Jurkat, Clone E6-1 (cell line): Measurements from ENCODE around the gene MREG.
"Not testable (repeated sequence)": the region's sequence is repeated elsewhere in the genome, so short reads cannot be mapped to it uniquely, and the experiment has no call there.

Experiments
- DNase-seq: peaks from one replicate; pipeline ENCODE4 v3.0.0-alpha.2; 2011; ENCODE audit warnings: low read depth, low spot score
- H3K4me3 ChIP-seq: 2 replicates; pipeline ENCODE4 v1.5.1; 2011; ENCODE audit warnings: mild to moderate bottlenecking, low read length, control low read depth, moderate library complexity

Gene MREG

DNA sequence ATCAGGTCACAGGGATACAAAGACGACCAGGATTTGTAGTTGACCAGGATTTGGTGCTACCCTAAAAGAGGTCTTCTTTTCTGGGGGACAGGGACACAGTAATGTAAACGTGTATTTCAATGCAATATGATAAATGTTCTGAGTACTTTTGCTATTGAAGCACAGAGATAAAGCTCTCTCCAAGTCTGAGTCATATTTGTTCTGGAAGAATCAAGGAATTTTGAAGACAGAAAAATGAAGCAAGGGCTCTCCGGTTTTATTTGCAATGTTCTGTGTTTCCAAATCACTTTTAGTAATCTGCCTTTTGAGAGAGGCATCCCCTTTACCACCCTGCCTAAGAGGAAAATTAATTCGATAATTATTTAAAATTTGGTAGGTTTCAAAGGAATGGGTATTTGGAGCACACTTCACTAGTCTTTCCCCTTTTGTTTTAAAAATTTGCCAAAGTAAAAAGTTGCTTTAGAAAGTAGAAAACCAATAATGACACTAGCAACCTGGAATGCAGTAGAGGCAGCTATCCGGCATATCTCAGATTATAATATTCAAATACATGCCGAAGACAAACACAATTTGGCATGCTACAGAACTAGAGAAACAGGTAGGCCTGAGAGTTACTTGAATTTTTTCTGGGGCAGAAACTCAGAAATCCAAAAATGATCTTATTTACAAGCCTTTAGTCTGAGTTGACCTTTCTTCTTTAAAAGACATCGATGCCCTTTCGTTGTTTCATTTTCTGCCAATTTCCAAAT is 82.7 kb downstream of the MREG start:
- H3K4me3 ChIP-seq, result no peak overlapping the region
- no peak for DNase-seq

DNA sequence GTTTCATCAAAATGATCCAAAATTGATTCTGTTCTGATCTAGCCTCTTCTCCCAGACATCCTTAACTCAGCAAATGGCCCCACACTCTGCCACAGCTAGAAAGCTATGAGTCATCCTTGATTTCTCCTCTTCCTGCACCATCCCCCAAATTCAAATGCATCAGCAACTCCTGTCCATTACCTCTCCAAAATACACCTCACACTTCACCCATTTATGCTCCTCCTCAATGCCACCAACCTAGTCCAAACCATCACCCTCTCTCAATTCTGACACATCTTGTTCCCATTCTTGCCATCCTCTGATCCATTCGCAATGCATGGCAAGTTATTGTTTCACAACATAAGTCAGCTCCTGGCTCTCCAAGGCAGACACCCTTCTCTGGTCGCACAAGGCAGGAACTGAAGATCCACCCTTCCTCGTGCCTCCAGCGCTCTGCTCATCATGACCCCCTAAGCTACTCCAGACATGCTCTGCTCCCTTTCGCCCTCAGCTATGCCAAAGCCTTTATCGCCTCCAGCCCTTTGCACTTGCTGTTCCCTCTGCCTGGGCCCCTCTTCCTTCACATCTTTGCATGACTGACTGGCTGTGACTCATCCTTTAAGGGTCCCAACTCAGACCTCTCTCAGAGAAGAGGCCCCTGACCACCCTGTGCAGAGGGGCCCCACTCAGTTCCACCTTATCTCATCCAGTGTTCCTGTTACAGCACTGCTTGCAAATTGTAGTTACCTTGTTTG is 83.6 kb downstream of the MREG start:
- no peak overlapping the region for H3K4me3 ChIP-seq
- no peak for DNase-seq

DNA sequence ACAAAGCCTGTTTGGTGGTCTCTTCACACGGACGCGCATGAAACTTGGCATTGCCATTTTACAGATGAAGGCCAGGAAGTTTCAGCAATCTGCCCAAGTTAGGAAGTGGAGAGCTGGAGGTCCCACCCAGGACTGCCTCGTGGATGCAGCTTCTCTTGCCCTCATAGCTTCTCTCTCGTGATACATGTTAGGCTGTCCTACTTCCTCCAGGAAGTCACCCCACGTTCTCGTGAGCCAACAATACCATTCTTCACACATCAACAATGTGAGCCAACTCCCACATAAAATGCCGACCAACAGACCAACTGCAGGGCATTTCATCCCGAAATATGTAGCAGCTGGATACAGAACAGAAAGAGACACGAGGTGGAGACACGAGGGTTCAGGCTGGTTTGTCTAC is 85.3 kb downstream of the MREG start:
- no peak overlapping the region for H3K4me3 ChIP-seq
- DNase-seq, result no peak

DNA sequence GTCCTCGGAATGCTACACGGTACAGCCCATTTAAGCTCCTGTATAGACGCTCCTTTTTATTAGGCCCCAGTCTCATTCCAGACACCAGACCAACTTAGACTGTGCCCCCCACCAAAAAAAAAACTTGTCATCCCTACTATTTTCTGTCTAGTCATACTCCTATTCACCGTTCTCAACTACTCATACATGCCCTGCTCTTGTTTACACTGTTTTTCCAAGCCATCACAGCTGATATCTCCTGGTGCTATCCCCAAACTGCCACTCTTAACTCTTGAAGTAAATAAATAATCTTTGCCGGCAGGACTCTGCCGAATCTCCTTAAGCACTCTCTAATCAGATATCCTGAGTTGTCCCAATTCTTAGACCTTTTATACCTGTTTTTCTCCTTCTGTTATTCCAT is 86.4 kb downstream of the MREG start:
- not testable (repeated sequence) for DNase-seq, H3K4me3 ChIP-seq

DNA sequence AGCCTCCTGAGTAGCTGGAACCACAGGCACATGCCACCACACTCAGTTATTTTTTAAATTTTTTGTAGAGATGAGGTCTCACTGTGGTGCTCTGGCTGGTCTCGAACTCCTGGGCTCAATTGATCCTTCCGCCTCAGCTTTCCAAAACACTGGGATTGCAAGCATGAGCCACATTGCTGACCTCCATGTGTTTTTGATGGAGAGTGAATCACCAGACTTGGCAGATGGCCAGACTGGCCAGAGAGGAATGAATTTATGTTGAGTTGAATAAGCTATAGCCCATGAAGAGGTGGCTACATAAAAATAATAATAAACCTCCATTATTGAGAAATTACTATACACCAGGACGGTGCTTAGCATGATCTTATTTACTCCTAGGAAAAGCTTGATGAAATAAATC is 91.5 kb downstream of the MREG start:
- no peak overlapping the region for H3K4me3 ChIP-seq
- DNase-seq, result no peak

DNA sequence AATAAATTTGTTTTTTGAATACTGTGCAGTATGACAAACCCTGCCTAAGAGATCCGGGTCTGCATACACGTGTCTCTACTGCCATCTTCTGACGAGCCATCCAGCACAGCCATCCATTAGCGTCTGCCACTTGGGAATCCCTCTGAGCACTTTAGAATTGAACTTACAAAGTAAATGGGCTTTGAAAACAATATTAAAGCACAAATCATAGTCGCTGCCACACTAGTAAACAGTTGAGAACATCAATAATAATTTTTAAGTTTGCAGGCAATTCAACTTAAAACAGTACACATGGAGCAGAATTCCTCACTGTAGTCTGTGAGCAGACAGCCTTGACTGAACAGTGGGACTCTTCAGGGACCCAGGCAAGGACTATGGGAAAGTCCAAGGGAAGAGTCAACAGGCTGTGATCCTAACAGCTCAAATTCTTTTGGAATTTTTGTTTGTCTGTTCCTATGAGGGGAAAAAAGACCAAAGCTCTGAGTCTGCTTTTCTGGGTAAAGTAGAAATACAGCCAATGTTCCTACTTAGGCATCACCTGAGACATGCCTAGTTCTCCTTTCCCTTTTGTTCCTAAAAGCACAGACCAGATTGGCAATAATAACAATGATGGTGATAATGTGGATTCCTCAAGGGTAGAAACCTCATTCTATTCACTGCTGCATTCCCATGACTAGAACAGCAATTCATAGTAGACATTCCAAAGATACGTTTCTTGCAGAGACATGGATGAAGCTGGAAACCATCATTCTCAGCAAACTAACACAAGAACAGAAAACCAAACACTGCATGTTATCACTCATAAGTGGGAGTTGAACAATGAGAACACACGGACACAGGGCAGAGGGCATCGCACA is 92.9 kb downstream of the MREG start:
- peak; percentile 49 for DNase-seq
- no peak overlapping the region for H3K4me3 ChIP-seq

DNA sequence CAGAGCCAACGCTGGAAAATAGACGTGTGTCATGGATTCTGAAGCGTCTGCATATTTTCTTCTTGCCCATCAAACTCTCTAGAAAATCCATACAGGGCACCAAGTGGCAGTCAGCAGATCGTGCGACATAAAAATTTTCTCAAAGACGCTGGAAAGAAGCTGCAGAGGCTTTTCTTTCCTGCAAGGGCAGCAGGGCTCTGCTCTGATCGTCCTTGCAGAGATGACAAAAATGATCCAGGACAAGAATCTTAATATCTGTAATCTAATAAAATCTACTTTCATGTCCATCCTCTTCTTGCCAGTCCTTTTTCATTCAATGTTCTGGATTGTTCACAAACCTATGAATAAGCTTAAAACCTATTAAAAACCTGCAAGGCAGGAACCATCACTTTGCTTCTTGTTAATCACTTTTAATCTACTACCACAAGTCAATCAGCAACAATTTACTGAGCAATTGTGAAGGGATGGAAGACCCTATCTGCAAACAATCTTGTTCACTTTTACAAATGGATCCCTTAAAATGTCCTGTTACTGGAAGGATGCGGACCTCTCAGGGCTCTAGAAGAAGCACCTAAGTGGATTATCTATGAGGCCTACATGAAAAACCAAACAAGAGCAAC is 93.6 kb downstream of the MREG start:
- H3K4me3 ChIP-seq, result no peak overlapping the region
- no peak for DNase-seq

DNA sequence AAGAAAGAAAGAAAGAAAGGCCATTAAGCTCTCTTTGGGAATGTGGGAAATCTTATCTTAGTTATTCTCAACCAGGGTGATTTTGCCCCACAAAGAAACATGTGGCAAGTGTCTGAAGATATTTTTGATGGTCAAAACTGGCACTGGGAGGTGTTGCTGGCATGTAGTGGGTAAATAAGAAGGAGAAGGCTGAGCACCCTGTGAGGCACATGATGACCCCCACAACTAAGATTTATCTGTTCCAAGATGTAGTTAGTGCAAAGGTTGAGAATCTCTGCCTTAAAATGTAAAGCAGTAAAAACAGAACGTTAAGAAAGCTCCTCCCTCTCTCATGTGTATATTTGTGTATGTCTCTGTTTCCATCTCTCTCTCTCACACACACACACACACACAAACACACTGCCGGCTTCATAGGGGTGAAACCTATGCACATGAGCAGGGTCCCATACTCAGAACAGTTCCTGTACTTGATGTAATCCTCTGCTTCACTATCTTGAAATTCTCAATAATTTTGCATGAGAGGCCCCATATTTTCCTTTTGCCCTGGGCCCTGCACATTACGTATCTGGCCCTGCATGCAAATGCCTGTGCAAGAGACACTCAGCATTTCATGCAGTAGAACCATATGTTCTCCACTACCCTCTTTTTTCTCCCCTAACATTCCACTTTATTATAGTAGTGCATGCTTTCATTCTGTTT is 94.3 kb downstream of the MREG start:
- DNase-seq, result no peak

DNA sequence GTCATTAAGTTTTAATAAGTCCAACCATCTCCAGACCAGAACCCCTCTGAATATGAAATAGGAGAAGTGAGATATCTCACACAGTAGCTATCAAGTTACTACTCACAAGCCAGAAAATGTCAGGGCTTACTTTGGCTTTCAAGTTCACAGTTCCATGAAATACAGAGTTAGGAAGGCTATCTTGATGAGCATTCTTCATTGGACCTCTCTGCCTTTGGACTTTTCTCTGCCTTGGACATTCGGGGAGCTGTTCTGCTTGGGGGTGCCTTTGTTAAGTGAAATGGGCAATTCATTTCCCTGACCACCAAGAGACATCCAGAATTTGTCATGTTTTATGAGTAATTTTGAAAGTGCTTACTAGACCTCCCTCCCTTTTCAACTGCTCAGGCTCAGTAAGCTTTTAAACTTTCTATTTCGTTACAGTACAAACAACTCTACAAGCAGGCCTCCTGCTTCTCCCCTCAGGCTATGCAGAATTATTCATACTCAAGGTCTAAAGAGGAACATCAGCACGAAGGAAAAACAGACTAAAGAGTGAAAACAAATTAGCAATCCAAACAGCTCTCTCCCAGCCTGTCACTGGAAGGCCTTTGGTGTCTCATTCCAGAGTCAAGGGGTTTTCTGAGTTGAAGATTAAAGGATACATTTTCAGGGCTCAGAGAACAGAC is 95.3 kb downstream of the MREG start:
- DNase-seq, result no peak
- no peak overlapping the region for H3K4me3 ChIP-seq

More for the DNA sequence above, 94.3 kb downstream of the MREG start:
- no peak overlapping the region for H3K4me3 ChIP-seq

DNA sequence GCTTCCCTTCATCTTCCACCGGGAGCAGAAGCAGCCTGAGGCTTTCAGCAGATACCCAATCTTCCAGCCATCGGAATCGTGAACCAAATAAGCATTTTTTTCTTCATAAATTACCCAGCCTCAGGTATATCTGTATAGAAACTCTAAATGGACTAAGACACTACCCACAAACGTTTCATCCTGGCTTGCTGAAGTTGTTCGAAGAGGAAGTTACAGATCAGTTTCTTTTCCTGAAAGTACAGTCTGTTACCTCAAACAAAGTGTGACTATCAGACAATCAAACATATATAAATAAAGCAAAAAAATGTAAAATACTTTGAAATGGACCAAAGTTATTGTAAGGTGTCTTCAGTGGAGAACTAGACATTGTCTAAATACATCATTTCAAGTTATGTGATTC is 97.9 kb downstream of the MREG start:
- H3K4me3 ChIP-seq, result no peak overlapping the region
- DNase-seq, result no peak

DNA sequence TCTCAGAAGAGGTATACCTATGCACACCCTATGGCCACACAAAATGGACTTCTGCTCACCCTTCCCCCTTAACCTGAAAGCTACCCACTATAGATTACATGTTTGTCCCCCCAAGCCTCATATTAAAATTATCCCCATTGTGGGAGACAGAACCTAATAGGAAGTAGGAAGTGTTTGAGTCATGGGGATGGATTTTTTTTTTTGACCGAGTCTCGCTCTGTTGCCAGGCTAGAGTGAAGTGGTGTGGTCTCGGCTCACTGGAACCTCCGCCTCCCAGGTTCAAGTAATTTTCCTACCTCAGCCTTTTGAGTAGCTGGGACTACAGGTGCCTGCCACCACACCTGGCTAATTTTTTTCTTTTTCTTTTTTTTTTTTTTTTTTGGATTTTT is 98.6 kb downstream of the MREG start:
- DNase-seq, result no peak
- H3K4me3 ChIP-seq, result no peak overlapping the region

DNA sequence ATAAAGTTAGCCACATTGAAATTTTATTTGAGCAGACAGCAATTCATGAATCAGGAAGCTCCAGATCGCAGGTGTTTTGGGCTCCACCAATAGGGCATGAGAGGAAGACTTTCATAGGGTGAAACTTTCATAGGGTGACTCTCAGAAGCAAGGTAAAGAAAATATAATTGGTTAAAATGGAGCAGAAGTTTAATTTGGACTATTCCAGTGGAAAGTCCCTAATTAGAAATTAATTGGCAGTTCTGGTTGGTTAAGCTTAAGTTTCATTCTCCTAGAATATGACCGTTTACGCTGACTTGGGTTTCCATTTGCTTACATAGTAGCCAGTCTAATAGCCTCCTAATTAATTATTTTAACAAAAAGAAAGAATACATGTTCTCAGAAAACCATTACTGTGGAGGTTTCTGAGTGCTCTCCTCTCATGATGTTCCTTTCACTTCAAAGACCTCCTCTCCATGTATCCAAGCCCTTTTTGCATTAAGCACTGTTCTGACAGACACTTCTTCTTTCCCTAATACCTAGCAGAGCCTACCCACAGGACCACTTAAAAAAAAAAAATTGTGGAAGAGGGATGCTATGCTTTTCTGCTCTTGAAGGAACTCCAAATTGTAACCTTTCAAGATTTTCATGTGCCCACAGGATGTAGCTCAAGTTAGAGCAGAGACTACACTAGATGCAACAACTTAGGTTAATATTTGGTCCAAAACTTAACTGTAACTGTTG is 99.1 kb downstream of the MREG start:
- DNase-seq, result no peak
- no peak overlapping the region for H3K4me3 ChIP-seq

DNA sequence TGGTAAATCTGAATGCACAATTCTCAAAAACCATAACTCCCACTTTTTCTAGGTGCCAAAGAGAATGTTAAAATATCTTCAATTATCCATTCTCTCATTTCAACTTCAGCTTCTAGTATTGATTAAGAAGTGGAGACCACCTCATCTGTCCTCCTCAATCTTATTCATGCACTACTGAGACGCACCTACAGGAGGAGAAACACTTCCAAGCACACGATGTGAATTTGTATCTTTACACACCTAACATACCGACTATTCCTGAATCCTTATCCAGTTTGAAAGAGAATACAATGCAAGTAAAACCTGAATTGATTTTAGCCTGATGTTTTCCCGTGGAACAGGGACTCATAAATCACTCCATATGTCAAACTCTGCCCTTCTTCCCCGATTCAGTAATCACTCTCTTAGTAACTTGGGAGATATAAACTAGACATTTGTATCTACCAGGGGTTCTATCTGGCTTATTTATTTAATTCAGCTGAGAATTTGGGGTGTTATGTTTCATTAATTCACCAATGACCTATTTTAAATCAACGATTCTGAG is 101.0 kb downstream of the MREG start:
- H3K4me3 ChIP-seq, result no peak overlapping the region
- DNase-seq, result no peak

DNA sequence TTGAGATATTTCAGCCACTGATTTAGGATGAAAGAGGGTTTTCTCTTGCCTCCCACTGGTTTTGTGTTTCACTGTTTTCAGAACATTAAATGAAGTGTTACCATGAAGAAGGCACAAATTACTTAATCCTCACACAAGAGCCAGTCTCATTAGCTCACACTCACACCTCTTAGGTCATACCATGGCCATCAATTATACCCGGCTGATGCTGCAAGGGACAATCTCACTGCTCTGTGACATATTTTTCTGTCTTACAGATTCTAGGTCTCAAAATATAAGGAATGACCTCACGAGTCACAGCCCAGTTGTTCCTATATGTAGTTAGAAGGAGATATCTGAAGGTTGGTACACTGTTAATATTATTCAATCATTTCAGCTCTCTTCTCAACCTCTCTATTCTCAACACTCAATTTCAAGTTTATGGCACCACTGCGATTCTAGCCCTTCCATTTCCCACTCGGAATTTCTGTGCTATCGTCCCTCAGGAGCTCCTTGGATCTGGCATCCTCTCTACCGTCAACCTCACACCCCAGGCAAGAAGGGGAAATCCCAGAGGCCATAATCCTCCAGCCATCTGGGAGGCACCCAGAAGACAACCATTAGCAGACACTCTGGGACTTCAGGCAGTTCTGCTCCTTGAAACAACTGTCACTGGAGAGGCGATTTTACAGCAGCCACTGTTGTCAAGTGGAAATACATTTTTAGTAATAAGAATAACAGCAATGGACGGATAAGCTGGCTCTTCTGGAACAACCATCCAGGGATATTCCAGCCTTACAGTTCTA is 101.9 kb downstream of the MREG start:
- H3K4me3 ChIP-seq, result no peak overlapping the region
- DNase-seq, result no peak

DNA sequence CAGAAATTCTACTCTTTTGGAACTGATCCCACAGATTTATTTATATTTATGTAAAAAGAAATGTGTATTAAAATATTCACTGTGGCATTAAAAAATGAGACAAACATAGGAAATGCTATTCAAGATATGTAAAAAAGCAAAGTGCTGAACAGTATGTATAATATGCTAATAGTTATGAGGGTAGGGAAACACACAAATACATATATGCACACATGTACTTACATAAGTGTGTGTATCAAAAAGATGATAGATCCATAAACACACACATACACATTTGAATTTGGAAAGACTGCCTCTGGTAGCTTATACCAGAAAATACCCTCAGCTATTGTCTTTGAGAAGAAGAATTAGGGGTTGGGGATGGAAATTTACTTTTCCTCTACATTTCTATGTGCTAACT is 103.2 kb downstream of the MREG start:
- DNase-seq, result no peak
- no peak overlapping the region for H3K4me3 ChIP-seq

DNA sequence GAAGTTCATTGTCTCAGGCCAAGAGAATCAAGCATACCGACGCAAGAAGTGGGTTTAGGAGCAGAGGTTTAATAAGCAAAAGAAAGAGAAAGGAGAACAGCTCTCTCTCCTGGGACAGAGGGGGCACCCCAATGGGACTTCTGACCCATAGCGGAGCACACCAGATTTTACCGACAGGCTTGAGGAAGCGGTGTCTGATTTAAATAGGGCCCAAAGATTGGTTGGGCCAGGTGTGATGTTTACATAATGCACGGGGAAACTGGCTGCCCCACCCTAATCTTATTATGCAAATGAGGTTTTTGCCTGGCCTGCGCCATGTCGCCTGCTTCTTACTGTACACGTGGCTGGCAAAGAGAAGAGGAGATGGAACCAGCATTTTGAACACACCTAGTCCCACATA is 106.2 kb downstream of the MREG start:
- no peak overlapping the region for H3K4me3 ChIP-seq
- DNase-seq, result no peak

DNA sequence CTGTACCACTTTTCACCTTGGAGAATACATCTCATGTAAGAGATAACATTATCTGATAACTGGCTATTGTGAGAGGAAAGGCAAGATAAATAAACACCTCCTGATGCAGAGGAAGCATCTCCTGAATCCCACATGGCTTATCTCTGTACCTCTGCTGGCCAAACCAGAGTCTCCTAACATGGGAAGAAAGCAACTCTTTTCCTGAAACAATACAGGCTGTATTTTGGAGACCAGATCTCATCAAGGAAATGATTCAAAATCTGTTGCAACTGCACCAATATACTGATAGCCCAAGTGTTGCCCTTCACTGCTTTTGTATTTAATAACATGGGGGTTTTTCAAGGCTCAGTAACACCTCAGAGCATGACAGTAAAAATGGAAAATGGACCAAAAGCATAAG is 106.9 kb downstream of the MREG start:
- no peak for DNase-seq
- H3K4me3 ChIP-seq, result no peak overlapping the region
